ENCODE data around the gene COL17A1.

COL17A1 gene

DNA sequence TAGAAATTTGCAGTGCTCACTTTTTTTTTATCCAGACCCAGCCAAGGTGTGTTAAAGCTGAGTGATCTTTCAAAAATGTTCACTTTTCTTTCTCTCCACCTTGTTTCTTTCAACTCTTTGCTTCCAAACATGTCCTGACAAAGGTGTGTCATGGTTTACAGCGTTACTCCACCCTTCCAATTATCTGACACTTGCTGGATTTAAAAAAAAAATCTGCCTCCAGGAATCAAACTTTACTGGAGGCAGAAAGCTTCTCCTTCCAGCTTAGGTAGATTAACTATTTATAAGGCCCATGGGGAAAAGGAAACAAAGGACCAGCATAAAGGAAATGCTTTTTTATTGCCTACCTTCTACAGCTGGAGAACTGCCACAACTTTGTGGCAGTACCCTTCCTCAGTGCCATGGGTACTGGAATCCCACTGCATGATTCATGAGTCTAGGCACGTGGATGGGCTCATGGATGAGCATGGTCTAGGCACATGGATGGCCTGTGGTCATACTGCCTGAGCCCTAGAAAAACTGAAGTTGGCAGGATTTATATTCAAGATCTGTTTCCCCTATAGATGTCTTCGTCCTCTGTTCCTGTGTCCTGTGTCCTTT lies at the start of gene COL17A1:
Gene COL17A1 (minus strand): TSS at position 80 of the 600 bp plus-strand sequence. CDS start 5,207 bp downstream, outside the sequence.
- DNase-seq = no peak

DNA sequence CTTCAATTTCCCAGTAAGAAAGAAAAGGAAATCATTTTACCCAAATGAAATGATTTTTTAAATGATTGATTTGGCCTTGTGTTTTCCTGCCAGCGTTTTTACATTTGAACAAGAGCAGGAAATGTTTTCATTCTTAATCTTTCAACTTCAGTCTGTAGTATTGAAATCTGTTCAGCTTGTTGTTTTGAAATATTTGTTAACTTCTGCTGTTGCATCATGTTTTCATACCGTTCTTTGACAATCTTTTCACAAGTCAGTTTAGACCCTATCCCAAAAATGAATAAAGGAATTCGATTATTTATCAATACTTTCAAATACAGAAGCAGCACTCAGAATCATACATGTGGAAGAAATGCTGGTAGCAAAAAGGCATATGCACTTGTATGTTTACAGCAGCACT lies 44.4 kb upstream of the COL17A1 start:
- DNase-seq = no peak

DNA sequence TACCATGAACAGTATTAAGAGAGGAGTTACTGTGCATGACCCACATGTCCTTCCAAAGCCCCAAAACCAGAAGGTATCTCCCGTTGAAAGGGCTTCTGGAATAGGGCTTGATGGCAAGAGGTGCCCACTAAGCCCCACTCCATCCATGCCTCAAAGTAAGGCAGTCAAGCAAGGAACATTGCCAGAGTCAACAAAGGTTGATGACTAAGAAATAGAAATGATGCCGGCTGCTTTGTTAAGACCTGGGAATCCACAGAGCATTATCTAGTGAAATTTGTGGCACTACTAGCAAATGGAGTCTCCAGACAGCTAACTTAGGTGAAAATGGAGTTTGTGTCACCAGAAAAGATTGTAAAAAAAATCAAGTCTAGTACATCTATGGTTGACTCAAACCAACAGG lies 42.5 kb upstream of the COL17A1 start:
- DNase-seq = no peak

DNA sequence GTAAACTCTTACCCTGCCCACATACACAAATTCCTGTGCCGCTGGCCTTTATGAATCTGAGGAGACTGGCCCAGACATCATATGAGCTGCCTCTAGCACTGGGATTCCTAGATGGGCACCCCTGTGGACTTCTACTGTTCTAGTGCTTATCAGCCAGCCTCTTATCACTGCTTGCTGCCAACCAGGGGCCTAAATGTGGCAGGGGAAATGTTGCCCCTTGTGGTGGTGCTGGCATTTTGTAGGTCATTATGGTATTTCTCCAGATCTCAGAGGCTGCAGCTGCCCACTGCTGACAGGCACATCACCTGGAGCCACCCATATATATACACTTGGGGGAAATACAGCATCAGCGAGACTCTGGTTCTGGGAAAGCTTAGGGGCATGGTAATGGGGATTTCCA lies 41.7 kb upstream of the COL17A1 start:
- no peak for DNase-seq

DNA sequence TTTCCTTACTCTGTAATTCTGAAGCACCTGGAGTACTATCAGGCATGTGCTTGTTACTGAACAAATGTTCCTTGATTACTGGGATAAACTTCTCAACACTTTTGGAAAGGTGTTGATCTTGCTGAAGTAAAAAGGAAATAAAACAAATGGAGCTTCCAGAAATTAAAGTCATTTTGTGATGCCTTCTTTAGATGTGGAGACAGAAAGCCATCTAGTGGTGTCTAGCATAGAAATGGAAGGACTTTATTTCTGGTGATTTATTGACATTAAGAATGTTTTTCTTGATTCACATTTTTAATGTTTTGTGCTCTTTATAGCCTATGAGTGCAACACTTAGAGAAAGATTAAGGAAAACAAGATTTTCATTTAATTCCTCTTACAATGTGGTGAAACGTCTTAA lies 37.7 kb upstream of the COL17A1 start:
- DNase-seq = no peak

DNA sequence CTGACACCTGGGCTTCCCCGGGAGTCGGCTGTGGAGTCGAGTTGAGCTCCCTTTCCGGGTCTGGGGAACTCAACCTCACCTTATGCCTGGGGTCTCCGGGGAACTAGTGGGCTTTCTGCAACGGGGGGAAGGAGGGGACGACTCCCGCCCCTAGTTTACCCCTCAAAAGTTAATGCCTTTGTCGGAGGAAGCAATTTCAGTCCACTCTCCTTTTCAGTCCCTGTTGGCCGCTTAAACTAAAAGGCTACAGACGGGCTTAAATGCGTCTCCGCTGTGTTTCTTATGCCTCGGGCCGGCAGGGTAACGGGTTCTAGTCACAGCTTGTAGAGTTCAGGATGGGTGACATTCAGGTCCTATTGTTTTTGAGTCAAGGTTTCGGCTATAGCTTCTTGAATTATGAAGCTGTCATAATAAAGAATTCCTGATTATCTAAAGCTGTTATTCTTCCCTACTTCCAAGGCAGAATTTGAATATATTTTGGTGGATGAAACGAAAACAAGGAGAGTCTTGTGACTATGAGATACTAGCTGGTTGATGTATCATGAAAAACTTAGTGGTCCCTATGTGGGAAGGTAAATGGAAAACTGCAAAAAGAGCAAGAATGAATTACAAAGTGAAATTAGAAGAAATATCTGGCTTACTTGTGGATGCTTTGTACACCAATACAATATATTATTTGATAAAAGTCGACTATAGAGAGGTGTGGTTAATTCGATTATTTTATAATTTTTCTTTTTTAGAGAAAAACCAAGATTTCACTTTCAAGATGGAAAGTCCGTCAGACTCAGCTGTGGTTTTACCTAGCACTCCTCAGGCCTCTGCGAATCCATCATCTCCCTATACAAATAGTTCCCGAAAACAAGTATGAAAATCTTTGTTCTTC lies 36.8 kb upstream of the COL17A1 start:
- no peak for DNase-seq

DNA sequence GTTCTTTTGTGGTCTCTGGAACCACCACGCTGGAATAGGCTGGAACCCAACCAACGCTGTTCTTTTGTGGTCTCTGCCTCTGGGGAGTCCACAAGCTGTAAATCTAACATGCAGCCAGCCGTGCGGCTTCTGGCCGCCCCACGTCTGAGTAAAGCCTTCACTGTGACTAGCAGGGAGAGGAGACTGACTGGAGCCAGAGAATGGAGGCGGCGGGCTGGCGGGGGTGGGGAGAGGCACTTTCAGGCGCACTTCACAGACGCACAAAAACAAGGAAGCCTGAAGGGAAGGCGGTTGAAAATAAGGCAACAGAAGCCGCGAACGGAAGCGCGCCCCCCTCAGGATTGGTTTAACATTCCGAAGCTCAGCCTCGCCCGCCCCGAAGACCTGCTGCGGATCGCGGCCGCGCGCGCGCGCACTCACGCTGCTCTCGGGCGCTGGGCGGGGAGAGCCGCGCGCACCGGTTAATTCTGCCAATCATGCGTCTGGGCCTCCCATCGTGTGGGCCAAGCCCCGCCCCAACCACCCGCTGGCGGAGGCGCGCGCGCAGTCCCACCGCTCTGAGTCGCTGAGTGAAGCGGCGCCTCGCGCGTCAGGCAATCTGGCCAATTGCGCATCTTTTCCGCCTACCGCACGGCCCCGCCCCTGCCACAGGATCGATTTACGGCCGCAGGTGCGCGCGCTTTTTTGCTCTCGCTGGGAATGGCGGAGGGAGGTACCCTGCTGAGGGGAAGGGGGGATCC lies 36.0 kb upstream of the COL17A1 start, which contains the start of gene SFR1:
Gene SFR1 (plus strand): TSS at position 687 of the 740 bp plus-strand sequence. CDS start 13 bp downstream, at position 700.
- peak; percentile 93 for DNase-seq

DNA sequence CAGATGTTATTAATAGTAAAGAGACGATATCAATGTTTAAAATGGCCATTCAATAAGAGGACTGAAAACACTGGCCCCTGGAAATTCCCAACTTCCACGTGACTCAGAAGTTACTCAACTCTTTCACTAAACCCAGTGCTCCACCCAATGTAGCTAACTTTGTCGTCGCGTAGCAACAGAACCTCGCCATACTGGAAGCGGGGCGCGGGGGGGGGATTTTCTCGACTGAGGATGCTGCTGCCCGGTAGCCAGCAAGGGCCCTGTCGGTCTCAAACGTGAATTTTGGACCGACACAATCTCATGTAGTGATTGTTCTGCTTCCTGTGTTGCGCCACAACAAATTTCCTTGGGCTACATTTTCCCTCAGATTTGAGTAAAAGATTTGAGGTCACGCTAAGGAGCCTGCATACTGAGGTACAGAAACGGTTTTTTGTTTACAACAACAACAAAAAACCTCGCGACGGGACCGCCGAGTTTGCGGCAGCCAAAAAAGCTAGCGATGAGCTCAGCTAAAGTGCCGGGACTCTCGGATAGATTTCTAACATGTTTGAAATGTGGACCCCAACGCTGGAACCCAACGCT lies 35.3 kb upstream of the COL17A1 start:
- DNase-seq = peak; percentile 58

DNA sequence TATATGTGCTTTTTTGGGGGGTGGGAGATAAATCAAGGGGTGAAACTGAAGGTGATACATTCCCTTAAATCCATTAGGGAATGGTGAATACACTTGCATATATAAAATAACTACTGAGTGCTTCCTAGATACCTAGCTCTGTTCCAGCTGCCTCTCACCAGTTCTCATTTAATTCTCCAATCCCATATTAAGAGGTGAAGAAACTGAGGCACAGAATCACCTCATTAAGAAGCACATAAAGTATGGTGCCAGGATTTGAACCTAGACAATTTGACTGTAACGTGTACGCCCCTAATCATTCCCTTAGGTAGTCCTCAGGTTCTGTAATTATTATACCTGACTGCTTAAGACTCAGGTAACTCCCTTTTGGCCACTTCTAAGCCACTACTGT lies 34.8 kb upstream of the COL17A1 start:
- no peak for DNase-seq

DNA sequence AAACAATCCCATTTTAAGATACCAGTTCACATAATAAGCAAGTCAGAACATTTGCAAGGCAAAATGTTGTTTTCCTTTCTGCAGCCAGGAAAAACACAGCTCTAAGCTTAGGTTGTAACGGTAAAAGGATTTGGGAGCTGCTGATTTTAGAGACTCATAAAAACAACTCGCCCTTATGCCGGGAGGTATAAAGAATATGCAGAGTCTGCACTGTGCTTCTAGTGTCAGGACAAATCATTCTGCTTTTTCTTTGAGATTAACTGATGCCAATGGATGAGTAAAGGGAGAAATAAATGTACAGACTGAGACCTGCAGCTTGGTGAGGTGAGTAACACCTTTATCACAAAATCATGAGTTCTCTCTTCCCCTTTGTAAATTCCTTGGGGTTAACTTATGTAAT lies 34.3 kb upstream of the COL17A1 start:
- DNase-seq = no peak

DNA sequence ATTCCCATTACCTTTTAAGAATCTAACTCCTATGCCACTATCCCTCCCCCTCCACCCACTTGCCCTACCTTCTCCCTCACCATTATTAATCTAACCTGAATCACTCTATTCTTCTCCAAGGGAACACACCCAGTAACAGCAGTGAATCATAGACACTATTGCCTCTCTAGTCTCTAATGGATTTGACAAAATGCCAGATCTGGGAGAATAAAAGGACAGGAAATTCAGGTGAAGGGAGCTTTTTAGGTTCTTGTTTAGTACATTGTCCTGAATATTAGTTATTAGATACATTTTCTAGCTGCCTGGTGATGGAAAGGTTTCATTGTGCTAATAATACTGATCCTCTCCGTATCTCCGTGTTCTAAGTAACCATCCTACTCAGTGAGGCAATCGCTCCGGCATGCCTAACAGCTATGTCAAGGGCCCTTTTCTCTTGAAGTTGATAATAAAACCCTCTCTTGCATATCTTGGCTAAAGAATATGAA lies 32.2 kb upstream of the COL17A1 start:
- DNase-seq = no peak

DNA sequence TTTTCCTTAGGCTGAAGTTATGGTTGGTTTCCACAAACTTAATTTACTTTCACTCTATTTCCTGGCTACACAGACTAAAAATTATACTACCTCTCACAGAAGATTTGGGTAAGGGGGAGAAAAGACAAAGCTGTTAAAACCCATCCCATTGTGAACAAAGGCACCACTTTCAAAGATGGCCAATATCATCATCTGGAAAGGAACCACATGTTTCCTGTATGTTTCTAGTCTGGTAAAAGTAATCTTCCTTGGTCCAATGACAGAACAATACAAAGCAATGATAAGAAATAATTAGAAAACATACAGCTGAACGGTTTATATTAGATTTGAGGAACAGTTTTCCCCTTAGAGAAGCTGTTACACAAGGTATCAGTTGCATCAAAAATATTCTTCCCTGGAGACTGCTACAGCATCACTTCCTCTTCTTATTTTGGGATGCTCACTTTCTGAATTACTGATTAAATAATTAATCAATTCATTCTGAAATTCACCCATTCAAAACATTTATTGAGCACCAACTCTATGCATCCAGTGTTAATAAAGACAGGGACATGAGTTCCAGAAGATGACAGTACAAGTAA lies 27.8 kb upstream of the COL17A1 start:
- DNase-seq = no peak

DNA sequence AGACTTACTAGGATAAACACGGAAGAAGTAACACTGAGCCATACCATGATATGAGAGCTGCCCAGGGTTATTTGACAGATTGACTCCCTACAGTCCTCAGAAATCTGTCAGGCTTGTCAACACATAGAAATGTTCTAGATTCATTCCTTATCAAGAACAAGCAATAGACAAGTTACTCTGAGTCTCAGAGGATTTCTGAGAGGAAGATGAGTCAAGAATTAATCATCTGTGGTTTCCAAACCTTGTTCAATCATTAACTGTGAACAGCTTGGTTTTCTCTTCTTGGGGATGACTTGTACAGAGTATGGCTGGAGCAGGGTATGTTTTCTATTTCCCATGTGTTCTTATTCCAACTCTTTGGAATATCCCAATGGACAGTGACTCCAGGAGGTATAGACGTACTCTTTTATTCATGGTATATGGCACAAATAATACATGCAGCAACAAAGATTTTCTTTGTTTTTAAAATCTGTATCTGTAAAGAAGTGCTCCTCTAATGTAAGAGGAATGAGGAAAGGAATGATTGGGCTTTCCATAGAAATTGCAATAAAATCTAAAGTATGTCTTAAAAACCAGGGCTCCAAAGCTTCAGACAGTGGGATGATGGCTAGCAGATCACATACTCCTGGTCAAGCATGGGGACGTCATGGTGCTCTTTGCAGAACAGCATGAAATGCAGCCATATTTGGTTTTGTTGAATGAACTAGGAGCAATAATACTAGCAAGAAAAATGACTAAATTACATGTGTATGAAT lies 24.4 kb upstream of the COL17A1 start:
- DNase-seq = no peak

DNA sequence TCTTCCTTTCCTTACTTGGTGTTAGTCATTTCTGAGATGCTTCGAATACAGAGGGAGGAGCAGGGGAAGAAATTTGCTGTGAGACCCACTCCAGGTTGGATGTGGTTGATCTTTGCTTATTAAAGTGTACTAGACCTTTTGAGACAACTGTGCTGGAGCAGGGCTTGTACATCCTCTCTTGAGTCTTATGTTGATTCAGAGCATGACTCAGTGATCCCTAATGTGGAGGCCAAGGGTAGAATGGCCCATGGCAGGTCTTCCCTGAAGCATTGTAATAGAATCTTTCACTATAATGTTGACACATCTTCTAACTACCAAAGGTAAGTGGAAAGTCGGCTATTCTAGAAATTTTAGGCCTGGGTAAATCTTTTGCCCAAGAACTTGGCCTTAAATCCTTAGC lies 19.2 kb upstream of the COL17A1 start:
- DNase-seq = no peak

DNA sequence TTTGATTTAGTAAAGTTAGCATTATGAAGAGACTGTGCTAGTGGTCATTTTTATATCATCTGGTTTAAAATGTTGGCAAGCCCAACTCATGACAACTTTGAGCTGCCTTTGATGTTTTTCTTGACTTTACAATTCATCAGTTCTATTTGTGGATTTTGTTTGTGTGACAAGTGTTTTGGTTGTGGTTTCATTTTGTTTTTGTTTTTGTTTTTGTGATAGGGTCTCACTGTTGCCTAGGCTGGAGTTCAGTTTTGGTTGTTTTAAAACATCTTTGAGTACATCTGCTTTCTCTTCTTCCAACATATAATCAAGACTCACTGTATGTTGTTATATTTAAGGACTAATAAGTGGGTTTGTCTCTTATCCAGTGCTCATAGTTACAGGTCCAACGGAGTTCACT lies 18.7 kb upstream of the COL17A1 start:
- no peak for DNase-seq

DNA sequence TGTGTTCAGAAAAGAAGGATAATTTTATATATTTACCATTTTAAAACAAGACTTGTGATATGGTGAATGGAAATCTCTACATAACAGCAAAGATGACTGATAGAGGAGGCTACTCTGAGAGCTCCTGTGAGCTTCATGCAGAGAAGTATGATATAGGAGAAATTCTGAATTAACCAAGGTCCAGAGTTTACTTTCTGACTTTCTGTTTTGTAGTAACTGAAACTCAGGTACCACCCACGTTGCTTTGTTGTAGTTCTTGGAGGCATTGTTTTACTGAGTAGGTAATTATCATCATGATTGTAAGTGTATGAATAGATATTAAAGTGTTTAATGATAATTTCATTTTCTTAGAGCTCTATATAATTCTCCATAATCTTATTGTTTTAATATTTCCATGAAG lies 18.3 kb upstream of the COL17A1 start:
- DNase-seq = no peak

DNA sequence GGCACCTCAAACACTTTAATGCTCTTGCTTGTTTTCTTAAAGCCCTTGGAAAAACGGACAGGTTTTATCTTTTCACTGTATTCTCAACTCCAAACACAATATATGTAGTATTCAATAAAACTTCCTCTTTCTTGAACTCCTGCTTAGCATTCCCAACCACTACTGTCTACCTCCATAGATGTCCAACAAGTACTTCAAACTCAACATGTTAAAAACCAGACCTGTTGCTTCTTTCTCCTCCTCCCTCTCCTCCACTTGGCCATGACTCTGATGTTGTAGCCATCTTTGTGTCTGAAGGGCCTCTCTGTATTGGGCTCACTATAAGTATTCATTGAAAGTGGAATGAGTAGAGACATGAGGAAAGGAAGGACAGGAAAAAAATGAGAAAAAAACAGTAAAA lies 16.2 kb upstream of the COL17A1 start:
- DNase-seq = no peak

DNA sequence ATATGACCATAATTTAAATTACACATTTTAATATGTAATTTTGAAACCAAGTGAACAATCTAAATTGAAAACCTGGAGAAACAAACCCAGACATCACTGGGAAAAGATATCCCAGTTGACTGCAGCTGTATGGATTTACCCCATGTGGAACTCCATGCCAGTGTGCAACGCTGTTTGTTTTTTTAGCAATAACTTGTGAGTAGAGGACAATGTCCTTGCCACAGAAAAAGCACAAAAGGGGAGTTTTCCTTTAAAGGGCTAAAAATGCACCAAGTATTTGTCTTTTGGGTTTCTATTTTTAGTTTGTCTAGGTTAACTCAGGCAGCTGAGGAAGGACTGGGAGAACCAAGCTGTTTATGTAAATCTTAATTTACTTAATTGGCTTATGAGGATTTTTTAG lies 15.1 kb upstream of the COL17A1 start:
- no peak for DNase-seq

DNA sequence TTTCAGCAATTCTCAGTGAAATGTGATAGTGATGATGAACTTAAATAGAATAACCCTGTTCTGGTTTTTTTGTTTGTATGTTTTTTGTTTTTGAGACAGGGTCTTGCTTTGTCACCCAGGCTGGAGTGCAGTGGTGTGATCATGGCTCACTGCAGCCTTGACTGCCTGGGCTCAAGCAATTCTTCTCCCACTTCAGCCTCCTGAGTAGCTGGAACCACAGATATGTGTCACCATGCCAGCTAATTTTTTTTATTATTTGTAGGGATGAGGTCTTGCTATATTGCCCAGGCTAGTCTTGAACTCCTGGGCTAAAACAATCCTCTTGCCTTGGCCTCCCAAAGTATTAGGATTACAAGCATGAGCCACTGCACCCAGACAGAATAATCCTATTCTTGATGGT lies 14.3 kb upstream of the COL17A1 start:
- DNase-seq = no peak

DNA sequence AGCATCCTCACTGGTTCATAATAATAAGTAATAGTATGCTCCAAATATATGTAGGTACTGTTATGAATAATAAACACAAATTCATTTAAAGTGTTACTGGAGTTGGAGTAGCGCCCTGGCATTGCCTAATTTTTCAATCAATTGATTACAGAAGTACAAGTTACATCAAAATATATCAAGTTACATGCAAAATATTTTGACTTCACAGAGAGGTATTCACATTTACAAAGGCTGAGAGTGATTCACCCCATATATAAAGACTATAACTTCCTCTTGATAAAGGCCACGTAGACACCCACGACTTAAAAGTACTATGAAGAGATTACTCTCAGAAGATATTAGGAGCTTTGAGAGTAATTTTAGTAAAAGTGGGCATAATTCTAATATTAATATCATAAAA lies 13.6 kb upstream of the COL17A1 start:
- no peak for DNase-seq

DNA sequence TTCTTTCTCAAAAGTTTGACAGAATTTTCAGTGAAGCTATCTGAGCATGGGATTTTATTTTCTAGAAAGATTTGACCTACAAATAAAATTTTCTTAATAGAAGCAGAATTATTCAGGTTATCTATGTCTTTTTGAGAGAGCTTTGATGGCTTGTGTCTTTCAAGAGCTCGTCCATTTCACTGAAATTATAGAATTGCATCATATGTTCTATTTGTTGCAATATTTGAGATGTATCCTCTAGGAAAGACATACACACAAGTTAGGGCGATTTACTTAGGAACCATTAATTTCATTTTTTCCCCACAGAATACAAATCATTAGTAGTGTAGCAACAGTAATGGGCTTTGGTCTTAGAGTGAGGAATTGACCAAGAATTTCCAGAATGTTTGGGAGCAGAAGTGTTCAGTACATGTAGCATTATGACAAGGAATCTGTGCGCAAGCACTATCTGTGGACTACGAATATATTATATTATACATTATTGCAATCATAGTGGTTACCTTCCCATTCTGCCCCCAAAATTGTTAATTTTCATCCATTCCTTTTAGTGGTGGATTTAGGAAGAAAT lies 12.8 kb upstream of the COL17A1 start:
- DNase-seq = no peak

DNA sequence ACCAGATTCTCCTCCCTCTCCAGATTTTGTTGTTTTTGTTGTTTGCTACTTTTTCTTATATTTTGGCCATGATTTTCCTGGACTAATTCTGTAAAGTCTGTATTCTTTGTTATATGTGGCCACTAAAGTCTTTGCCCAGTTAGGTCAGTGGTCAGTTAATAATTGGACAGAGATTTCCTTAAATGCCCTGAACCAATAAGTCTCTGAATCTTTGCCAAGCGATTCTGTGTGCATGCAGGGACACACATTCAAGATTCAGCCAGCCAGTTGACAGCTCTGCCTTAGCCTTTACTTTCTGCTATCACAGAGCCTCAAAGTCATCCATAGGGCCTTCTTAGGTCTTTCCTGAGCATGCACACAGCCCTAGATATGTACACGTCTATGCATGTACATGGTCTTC lies 11.0 kb upstream of the COL17A1 start:
- no peak for DNase-seq
